ENCODE measurements around the gene UBL4A. TPM values are rescaled to one million over a fixed set of nuclear protein-coding genes. Genes with fewer than 3 reads are reported as not detected.

Gene UBL4A
- polyA plus RNA-seq, 1 of the 3 experiments (the other 2 are of a cell fraction): 27.8 TPM

DNA sequence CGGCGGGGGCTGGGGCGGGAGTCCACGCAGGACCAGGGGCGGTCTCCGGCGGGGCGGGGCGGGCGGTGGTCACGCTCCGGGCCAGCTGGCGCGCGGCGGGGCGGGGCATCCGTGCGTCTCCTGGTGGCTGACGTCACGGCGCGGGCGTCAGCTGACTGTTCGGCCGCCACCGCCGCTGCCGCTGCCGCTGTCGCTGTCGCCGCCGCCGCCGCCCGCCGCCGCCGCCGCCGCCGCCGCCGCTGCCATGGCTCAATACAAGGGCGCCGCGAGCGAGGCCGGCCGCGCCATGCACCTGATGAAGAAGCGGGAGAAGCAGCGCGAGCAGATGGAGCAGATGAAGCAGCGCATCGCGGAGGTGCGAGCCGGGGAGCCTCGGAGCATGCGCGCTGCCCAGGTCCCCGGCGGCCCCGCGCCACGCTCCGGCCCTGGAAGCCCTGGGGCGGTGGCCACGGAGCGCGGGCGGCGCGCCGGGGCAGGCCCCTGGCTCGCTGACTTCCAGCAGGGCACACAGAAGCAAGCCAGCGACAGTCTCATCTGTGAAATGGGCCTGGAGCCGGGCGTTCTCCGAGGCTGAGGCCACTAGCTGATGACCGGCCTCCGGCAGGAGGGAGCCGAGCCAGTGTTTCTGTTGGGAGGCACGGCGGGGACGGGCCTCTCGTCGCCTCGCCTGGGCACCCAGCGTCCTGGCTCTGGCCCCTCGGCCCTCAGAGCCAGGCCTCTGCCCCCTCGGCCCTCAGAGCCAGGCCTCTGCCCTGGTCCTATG lies 42.2 kb downstream of the UBL4A start, which contains the start of gene FAM50A (continued):
- TF ChIP-seq RAD21 (IDR thresholded peaks at IDR 0.05; ENCODE audit: low read length) (no peak), NRF1 (IDR thresholded peaks at IDR 0.05; ENCODE audit: low read depth, low read length) (peak; percentile 41; the same call in 1 of the 2 replicates), NFIC (IDR thresholded peaks at IDR 0.05; ENCODE audit: borderline replicate concordance) (no peak), TEAD4 (IDR thresholded peaks at IDR 0.05; ENCODE audit: borderline replicate concordance, insufficient read depth) (no peak)
- TF ChIP-seq, protein P1, sequence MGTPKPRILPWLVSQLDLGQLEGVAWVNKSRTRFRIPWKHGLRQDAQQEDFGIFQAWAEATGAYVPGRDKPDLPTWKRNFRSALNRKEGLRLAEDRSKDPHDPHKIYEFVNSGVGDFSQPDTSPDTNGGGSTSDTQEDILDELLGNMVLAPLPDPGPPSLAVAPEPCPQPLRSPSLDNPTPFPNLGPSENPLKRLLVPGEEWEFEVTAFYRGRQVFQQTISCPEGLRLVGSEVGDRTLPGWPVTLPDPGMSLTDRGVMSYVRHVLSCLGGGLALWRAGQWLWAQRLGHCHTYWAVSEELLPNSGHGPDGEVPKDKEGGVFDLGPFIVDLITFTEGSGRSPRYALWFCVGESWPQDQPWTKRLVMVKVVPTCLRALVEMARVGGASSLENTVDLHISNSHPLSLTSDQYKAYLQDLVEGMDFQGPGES (IDR thresholded peaks at IDR 0.05; ENCODE audit: low read depth, low read length): no peak

DNA sequence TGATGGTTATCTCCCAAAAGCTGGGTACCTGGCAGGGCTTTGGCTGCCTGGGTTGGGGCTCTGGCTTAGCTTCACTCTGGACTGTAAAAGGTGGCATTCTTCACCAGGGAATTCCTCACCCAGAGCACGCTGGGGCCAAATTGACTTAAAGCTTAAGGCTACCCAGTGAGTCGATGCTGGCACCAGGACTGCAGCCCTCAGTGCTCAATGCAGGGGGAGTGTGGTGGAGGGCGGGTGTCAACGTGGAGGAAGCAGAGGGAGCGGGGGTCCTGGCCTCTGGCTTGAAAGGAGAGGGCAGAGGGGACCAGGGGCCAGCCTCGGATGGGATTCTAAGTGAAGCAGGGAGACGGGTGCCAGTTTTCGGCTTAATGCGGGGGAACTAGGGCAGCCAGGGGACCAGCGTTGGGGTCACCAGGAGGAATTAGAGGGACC lies 42.9 kb downstream of the UBL4A start:
- POLR2A ChIA-PET: interaction anchor here (1.1 to 1.5 kb wide), 5 partner anchors 13 to 84 kb away, joined by 3 to 6 read pairs (median 4); partner anchors contain the start of genes ATP6AP1 and RPL10
- Histone ChIP-seq H3K27ac (ENCODE audit: low read depth in 2 of 2, low read length in 1 of 2) (peak overlapping the region; percentile 58 to 60), H3K4me2 (peak overlapping the region; percentile 73; the same call in 1 of the 2 replicates), H2AFZ (ENCODE audit: low read depth) (no peak overlapping the region), H3K27me3 (ENCODE audit: insufficient read depth) (peaks cover 10% of the 10 kb centered on the region), H3F3A (replicated peaks; ENCODE audit: insufficient read depth) (peaks cover 4% of the 10 kb centered on the region), H3K79me2 (ENCODE audit: insufficient read depth) (peaks cover 45% of the 10 kb centered on the region), H3K4me3 (ENCODE audit: low read depth in 2 of 2, low read length in 1 of 2) (peak overlapping the region in 1 of 2 experiments; percentile 59; a peak in 2 of 4 replicates), H3K9me3 (no peaks in the 10 kb centered on the region), H3K9ac (0 out of 2 replicates have a peak overlapping the region, but pooled peaks have one; percentile 31), H3K9me2 (no peaks in the 10 kb centered on the region), H3K4me1 (ENCODE audit: control insufficient read depth in 1 of 2, insufficient read depth in 2 of 2, low read depth in 1 of 2, low read length in 1 of 2) (peaks cover 0 to 21% of the 10 kb centered on the region in 2 experiments; a peak in 1 of 4 replicates), H4K20me1 (ENCODE audit: insufficient read depth) (peaks cover 28% of the 10 kb centered on the region; the same call in 1 of the 2 replicates), H3K36me3 (replicated peaks in 1 of 2; ENCODE audit: control insufficient read depth in 1 of 2, insufficient read depth in 2 of 2, low read length in 1 of 2) (peaks cover 0 to 20% of the 10 kb centered on the region in 2 experiments)
- CTCF ChIA-PET: no interaction called here
- TF ChIP-seq, protein P2, sequence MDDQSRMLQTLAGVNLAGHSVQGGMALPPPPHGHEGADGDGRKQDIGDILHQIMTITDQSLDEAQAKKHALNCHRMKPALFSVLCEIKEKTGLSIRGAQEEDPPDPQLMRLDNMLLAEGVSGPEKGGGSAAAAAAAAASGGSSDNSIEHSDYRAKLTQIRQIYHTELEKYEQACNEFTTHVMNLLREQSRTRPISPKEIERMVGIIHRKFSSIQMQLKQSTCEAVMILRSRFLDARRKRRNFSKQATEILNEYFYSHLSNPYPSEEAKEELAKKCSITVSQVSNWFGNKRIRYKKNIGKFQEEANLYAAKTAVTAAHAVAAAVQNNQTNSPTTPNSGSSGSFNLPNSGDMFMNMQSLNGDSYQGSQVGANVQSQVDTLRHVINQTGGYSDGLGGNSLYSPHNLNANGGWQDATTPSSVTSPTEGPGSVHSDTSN (IDR thresholded peaks at IDR 0.05): no peak
- TF ChIP-seq MXI1 (IDR thresholded peaks at IDR 0.05; ENCODE audit: low read depth, low read length) (no peak), CHD2 (IDR thresholded peaks at IDR 0.05; ENCODE audit: low read length, partially characterized antibody) (no peak), RAD21 (IDR thresholded peaks at IDR 0.05; ENCODE audit: low read length) (no peak), RXRA (IDR thresholded peaks at IDR 0.05; ENCODE audit: borderline replicate concordance, low read depth) (no peak), RCOR1 (IDR thresholded peaks at IDR 0.05; ENCODE audit: low read length) (no peak)
- TF ChIP-seq, protein P3, sequence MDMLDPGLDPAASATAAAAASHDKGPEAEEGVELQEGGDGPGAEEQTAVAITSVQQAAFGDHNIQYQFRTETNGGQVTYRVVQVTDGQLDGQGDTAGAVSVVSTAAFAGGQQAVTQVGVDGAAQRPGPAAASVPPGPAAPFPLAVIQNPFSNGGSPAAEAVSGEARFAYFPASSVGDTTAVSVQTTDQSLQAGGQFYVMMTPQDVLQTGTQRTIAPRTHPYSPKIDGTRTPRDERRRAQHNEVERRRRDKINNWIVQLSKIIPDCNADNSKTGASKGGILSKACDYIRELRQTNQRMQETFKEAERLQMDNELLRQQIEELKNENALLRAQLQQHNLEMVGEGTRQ (IDR thresholded peaks at IDR 0.05; ENCODE audit: borderline replicate concordance, low read depth, low read length): no peak
- TF ChIP-seq, protein P4, sequence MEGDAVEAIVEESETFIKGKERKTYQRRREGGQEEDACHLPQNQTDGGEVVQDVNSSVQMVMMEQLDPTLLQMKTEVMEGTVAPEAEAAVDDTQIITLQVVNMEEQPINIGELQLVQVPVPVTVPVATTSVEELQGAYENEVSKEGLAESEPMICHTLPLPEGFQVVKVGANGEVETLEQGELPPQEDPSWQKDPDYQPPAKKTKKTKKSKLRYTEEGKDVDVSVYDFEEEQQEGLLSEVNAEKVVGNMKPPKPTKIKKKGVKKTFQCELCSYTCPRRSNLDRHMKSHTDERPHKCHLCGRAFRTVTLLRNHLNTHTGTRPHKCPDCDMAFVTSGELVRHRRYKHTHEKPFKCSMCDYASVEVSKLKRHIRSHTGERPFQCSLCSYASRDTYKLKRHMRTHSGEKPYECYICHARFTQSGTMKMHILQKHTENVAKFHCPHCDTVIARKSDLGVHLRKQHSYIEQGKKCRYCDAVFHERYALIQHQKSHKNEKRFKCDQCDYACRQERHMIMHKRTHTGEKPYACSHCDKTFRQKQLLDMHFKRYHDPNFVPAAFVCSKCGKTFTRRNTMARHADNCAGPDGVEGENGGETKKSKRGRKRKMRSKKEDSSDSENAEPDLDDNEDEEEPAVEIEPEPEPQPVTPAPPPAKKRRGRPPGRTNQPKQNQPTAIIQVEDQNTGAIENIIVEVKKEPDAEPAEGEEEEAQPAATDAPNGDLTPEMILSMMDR (IDR thresholded peaks at IDR 0.05): no peak
- TF ChIP-seq, protein P1 (IDR thresholded peaks at IDR 0.05; ENCODE audit: low read depth, low read length): no peak
- WGBS (ENCODE audit: low lambda C conversion rate): 20% methylated on average over 9 of the region's 10 CpGs
- peak; percentile 62 for DNase-seq
